ENCODE measurements around the gene PDE1A. TPM values are rescaled to one million over a fixed set of nuclear protein-coding genes. Genes with fewer than 3 reads are reported as not detected.

PDE1A gene
- total and polyA plus RNA-seq, 10 of the 15 experiments (the other 5 are each of a cell fraction or from before 2014, with no cell fraction given): 1.1 TPM; not detected in 9

- Histone ChIP-seq H3K9me3 (replicated peaks; ENCODE audit: control insufficient read depth, insufficient read depth, low read length) (no peaks in the 10 kb centered on the region), H3K9ac (ENCODE audit: control insufficient read depth, insufficient read depth, low read length) (no peak overlapping the region), H3K27me3 (replicated peaks in 1 of 2; ENCODE audit: control insufficient read depth in 2 of 2, insufficient read depth in 2 of 2, low read length in 1 of 2) (no peaks in the 10 kb centered on the region), H2AFZ (ENCODE audit: control insufficient read depth, low read depth, low read length) (no peak overlapping the region), H3K4me3 (no peak overlapping the region), H3K4me1 (ENCODE audit: control insufficient read depth, insufficient read depth, low read length) (no peaks in the 10 kb centered on the region), H3K27ac (ENCODE audit: control insufficient read depth, insufficient read depth) (no peak overlapping the region), H4K20me1 (ENCODE audit: control insufficient read depth, insufficient read depth) (no peaks in the 10 kb centered on the region), H3K4me2 (ENCODE audit: control insufficient read depth, insufficient read depth) (no peak overlapping the region), H3K79me2 (ENCODE audit: control insufficient read depth, insufficient read depth, low read length) (no peaks in the 10 kb centered on the region), H3K36me3 (ENCODE audit: control insufficient read depth in 2 of 2, insufficient read depth in 2 of 2, low read length in 1 of 2) (no peaks in the 10 kb centered on the region)
- ATAC-seq (no peak), FAIRE-seq (no peak), DNase-seq (ENCODE audit: low read depth, low spot score) (no peak)
- intact Hi-C loops (cut with micrococcal nuclease; ENCODE audit: unreplicated experiment): no loop called here
- WGBS (ENCODE audit: insufficient coverage, insufficient replicate concordance, low lambda C conversion rate, missing lambda C conversion rate): 38% methylated on average over 1 of the region's 1 CpG
- ChIA-PET RAD21 (ENCODE audit: unreplicated experiment) (interaction anchor here (0.8 kb wide), 2 partner anchors 63 to 401 kb away, joined by 3 read pairs; no protein-coding TSS in a partner anchor), CTCF (no interaction called here), SMC1A (ENCODE audit: uncharacterized antibody, unreplicated experiment) (no interaction called here), POLR2A (no interaction called here)
- in situ Hi-C loops (cut with MboI): no loop called here
- TF ChIP-seq NKRF (conservative IDR thresholded peaks at IDR 0.05): no peak
- TF ChIP-seq SP1 (IDR thresholded peaks at IDR 0.05; ENCODE audit: low read depth, low read length): no peak
- TF ChIP-seq NRF1 (conservative IDR thresholded peaks at IDR 0.05; ENCODE audit: low read depth, low read length): no peak
- no peak for TF ChIP-seq PML (IDR thresholded peaks at IDR 0.05; ENCODE audit: low read length)
- no peak for TF ChIP-seq KAT2A (conservative IDR thresholded peaks at IDR 0.05; ENCODE audit: control insufficient read depth, low read depth, low read length)
- no TSS peak for BruUV-seq (replicated peaks)
These were observed 179.0 kb downstream of the PDE1A start for GRCh38 chr2:182247831-182248230.

- ChIA-PET POLR2A (interaction anchor here (0.6 kb wide), 1 partner anchor 438 kb away, joined by 4 read pairs; no protein-coding TSS in a partner anchor), SMC1A (ENCODE audit: uncharacterized antibody, unreplicated experiment) (interaction anchor here (0.7 to 0.8 kb wide), 2 partner anchors 341 to 403 kb away, joined by 3 to 4 read pairs; no protein-coding TSS in a partner anchor), RAD21 (ENCODE audit: unreplicated experiment) (no interaction called here), CTCF (interaction anchor here (2.5 kb wide), 1 partner anchor 403 kb away, joined by 9 read pairs; no protein-coding TSS in a partner anchor)
- Histone ChIP-seq H3K27ac (ENCODE audit: control insufficient read depth, insufficient read depth) (no peak overlapping the region), H4K20me1 (ENCODE audit: control insufficient read depth, insufficient read depth) (no peaks in the 10 kb centered on the region), H3K9me3 (replicated peaks; ENCODE audit: control insufficient read depth, insufficient read depth, low read length) (no peaks in the 10 kb centered on the region), H3K27me3 (replicated peaks in 1 of 2; ENCODE audit: control insufficient read depth in 2 of 2, insufficient read depth in 2 of 2, low read length in 1 of 2) (no peaks in the 10 kb centered on the region), H3K79me2 (ENCODE audit: control insufficient read depth, insufficient read depth, low read length) (no peaks in the 10 kb centered on the region), H3K36me3 (ENCODE audit: control insufficient read depth in 2 of 2, insufficient read depth in 2 of 2, low read length in 1 of 2) (no peaks in the 10 kb centered on the region), H3K4me3 (no peak overlapping the region), H3K9ac (ENCODE audit: control insufficient read depth, insufficient read depth, low read length) (no peak overlapping the region), H3K4me2 (ENCODE audit: control insufficient read depth, insufficient read depth) (no peak overlapping the region), H3K4me1 (ENCODE audit: control insufficient read depth, insufficient read depth, low read length) (peaks cover 4% of the 10 kb centered on the region; the same call in 1 of the 2 replicates), H2AFZ (ENCODE audit: control insufficient read depth, low read depth, low read length) (no peak overlapping the region)
- ATAC-seq (peak; percentile 76), FAIRE-seq (no peak), DNase-seq (ENCODE audit: low read depth, low spot score) (no peak)
- intact Hi-C loops (cut with micrococcal nuclease; ENCODE audit: unreplicated experiment) (no loop called here), in situ Hi-C loops (cut with MboI) (no loop called here)
- BruUV-seq (replicated peaks): no TSS peak
- TF ChIP-seq POU2F2 (IDR thresholded peaks at IDR 0.05; ENCODE audit: borderline replicate concordance, low read depth, low read length) (no peak), ZNF274 (IDR thresholded peaks at IDR 0.05; ENCODE audit: insufficient read depth, insufficient read length) (no peak), SKIL (IDR thresholded peaks at IDR 0.05; ENCODE audit: low read depth, poor library complexity, severe bottlenecking) (no peak), ZZZ3 (IDR thresholded peaks at IDR 0.05; ENCODE audit: control insufficient read depth, insufficient read length, low read depth) (no peak), BCL11A (IDR thresholded peaks at IDR 0.05; ENCODE audit: low read depth, low read length) (0 out of 2 replicates have a peak, but pooled peaks have one; percentile 39), MTA3 (IDR thresholded peaks at IDR 0.05; ENCODE audit: borderline replicate concordance, low read length) (no peak), NR2C1 (IDR thresholded peaks at IDR 0.05) (no peak), NR2F1 (conservative IDR thresholded peaks at IDR 0.05) (no peak), JUNB (IDR thresholded peaks at IDR 0.05) (peak; percentile 60; the same call in 1 of the 2 replicates), E2F4 (IDR thresholded peaks at IDR 0.05; ENCODE audit: low read depth, low read length) (no peak)
These were observed 180.9 kb downstream of the PDE1A start for GRCh38 chr2:182245963-182246362.

Measured in GM12878 (cell line).